ENCODE data around the gene ACAA2. TPM values are rescaled to one million over a fixed set of nuclear protein-coding genes. Genes with fewer than 3 reads are reported as not detected.

The ACAA2 gene
- total RNA-seq, 1 experiment from 2014 or later: 77.1 TPM

DNA sequence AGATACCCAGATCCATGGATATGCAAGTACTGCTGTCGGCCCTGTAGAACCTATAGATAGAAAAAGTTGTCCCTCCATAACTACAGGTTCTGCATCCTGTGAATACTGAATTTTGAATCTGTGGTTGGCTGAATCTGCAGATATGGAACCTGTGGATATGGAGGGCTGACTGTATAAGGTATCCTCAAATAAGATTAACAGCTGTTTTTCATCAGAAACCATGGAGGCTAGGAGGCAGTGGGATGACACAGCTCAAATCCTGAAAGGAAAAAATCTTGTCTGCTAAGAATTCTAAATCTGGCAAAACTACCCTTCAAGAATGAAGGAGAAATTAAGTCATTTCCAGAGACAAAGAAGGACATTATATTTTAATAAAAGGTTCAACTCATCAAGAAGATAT, 14.7 kb upstream of the ACAA2 start:
- Mint-ChIP-seq H3K27me3 (ENCODE audit: unreplicated experiment) (no peaks in the 10 kb centered on the region), H3K4me1 (ENCODE audit: low read depth, unreplicated experiment) (peaks cover 17% of the 10 kb centered on the region), H3K36me3 (ENCODE audit: insufficient read depth, unreplicated experiment) (peaks cover 29% of the 10 kb centered on the region), H3K27ac (ENCODE audit: unreplicated experiment) (no peak overlapping the region), H3K9me3 (ENCODE audit: low read depth, unreplicated experiment) (peaks cover 4% of the 10 kb centered on the region), H3K4me3 (ENCODE audit: low read depth, unreplicated experiment) (no peak overlapping the region)
- no TSS peak for BruUV-seq (replicated peaks)
- TF ChIP-seq CTCF (IDR thresholded peaks at IDR 0.05; ENCODE audit: unreplicated experiment): no peak
- intact Hi-C loops (cut with micrococcal nuclease; ENCODE audit: unreplicated experiment): no loop called here
- CTCF ChIA-PET: no interaction called here
- no peak for DNase-seq

DNA sequence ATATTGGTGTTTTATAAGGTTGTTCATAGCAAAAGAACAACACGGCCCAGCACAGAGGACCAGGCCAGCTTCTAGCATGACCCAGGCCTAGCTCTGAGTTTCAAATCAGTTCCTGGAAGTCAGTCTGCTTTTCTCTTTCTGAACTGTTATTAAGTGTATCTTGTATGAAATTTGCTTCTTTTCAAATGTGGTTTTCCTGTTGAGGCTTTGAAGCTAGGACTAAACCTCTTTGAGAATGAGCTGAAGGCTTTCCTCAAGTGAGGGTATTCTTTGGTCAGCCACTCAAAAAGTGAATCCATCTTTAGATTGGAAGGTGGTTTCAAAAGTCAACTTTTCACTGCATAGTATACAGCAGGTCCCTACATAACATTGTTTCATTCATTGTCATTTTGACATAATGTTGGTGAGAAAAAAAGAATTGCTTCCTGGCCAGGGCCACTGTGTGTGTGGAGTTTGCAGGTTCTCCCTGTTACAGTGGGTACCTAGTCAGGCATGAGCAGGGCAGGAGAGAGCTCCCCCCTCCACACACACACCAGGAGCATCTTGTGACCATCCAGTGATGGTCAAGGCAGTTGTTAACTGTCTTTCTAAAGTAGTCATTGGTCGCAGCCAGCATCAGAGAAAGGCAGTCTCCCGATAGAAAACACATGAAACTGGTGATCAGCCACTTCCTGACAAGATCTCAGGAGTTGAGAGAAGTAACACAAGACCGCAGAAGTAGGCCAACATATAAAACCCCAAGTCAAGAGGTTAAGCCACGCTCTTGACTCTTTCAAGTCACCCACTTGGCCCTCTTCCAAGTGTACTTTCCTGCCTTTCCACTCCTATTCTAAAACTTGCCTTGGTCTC, 6.7 kb upstream of the ACAA2 start:
- Mint-ChIP-seq H3K4me3 (ENCODE audit: low read depth, unreplicated experiment) (no peak overlapping the region), H3K9me3 (ENCODE audit: low read depth, unreplicated experiment) (peaks cover 2% of the 10 kb centered on the region), H3K4me1 (ENCODE audit: low read depth, unreplicated experiment) (peaks cover 24% of the 10 kb centered on the region), H3K27me3 (ENCODE audit: unreplicated experiment) (no peaks in the 10 kb centered on the region), H3K36me3 (ENCODE audit: insufficient read depth, unreplicated experiment) (no peaks in the 10 kb centered on the region), H3K27ac (ENCODE audit: unreplicated experiment) (no peak overlapping the region)
- no peak for TF ChIP-seq CTCF (IDR thresholded peaks at IDR 0.05; ENCODE audit: unreplicated experiment)
- no peak for DNase-seq
- intact Hi-C loops (cut with micrococcal nuclease; ENCODE audit: unreplicated experiment): no loop called here
- CTCF ChIA-PET: interaction anchor here (0.9 kb wide), 1 partner anchor 11 kb away, joined by 3 read pairs; no protein-coding TSS in a partner anchor
- BruUV-seq (replicated peaks): no TSS peak

GRCh38 chr18:49819071-49819662, 5.8 kb upstream of the ACAA2 start:
- Mint-ChIP-seq H3K27ac (ENCODE audit: unreplicated experiment) (no peak overlapping the region), H3K4me1 (ENCODE audit: low read depth, unreplicated experiment) (peaks cover 24% of the 10 kb centered on the region), H3K4me3 (ENCODE audit: low read depth, unreplicated experiment) (no peak overlapping the region), H3K36me3 (ENCODE audit: insufficient read depth, unreplicated experiment) (peaks cover 7% of the 10 kb centered on the region), H3K27me3 (ENCODE audit: unreplicated experiment) (no peaks in the 10 kb centered on the region), H3K9me3 (ENCODE audit: low read depth, unreplicated experiment) (peaks cover 2% of the 10 kb centered on the region)
- CTCF ChIA-PET: interaction anchor here (0.7 kb wide), 1 partner anchor 64 kb away, joined by 4 read pairs; no protein-coding TSS in a partner anchor
- DNase-seq: no peak
- intact Hi-C loops (cut with micrococcal nuclease; ENCODE audit: unreplicated experiment): no loop called here
- no TSS peak for BruUV-seq (replicated peaks)
- TF ChIP-seq CTCF (IDR thresholded peaks at IDR 0.05; ENCODE audit: unreplicated experiment): no peak

DNA sequence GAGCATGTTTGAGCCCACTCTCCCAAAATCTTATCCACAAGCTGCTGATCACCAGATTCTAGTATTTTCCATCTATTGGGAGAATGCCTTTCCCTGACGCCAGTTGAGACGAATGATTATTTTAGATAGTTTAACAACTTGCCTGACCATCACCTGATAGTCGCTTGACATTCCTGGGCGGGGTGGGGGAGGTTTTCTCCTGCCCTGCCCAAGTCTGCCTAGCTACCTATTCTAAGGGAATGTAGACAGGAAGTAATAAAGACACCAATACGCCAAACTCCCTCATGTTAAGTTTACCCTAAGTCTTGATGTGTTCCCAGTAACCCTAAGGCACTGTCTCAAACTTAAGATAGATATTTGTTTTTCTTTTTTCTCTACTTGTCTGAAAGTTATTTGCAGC, 4.6 kb upstream of the ACAA2 start:
- Mint-ChIP-seq H3K36me3 (ENCODE audit: insufficient read depth, unreplicated experiment) (peaks cover 19% of the 10 kb centered on the region), H3K27me3 (ENCODE audit: unreplicated experiment) (no peaks in the 10 kb centered on the region), H3K4me1 (ENCODE audit: low read depth, unreplicated experiment) (peaks cover 24% of the 10 kb centered on the region), H3K4me3 (ENCODE audit: low read depth, unreplicated experiment) (no peak overlapping the region), H3K27ac (ENCODE audit: unreplicated experiment) (no peak overlapping the region), H3K9me3 (ENCODE audit: low read depth, unreplicated experiment) (peaks cover 2% of the 10 kb centered on the region)
- BruUV-seq (replicated peaks): no TSS peak
- CTCF ChIA-PET: no interaction called here
- intact Hi-C loops (cut with micrococcal nuclease; ENCODE audit: unreplicated experiment): no loop called here
- no peak for DNase-seq
- no peak for TF ChIP-seq CTCF (IDR thresholded peaks at IDR 0.05; ENCODE audit: unreplicated experiment)

Measured in Calu3 (cell line).